ENCODE measurements around the gene STXBP3.

Gene STXBP3

GRCh38 chr1:108718927-108719655, 27.4 kb upstream of the STXBP3 start:
- CTCF ChIA-PET, result interaction anchor here (0.6 kb wide), 1 partner anchor 26 kb away, joined by 3 read pairs; no protein-coding TSS in a partner anchor
- Histone ChIP-seq H3K27me3 (replicated peaks in 2 of 5; ENCODE audit: control insufficient read depth in 4 of 5, insufficient read depth in 5 of 5, low read length in 4 of 5) (peaks cover 0 to 4% (median 0%) of the 10 kb centered on the region in 5 experiments), H3K9me3 (ENCODE audit: control extremely low read depth in 1 of 5, control insufficient read depth in 4 of 5, insufficient read depth in 2 of 5, low read depth in 1 of 5, low read length in 4 of 5) (no peaks in the 10 kb centered on the region), H3K4me3 (ENCODE audit: control insufficient read depth in 1 of 7, extremely low read depth in 1 of 7, insufficient read depth in 4 of 7, low read depth in 2 of 7, low read length in 6 of 7) (no peak overlapping the region), H3K36me3 (ENCODE audit: control insufficient read depth in 4 of 4, insufficient read depth in 4 of 4, low read length in 3 of 4) (no peaks in the 10 kb centered on the region), H3K4me1 (ENCODE audit: control extremely low read depth in 1 of 4, control insufficient read depth in 4 of 4, insufficient read depth in 4 of 4, low read length in 3 of 4) (no peaks in the 10 kb centered on the region), H3K27ac (ENCODE audit: insufficient read depth in 1 of 2, low read depth in 1 of 2, low read length in 2 of 2, poor library complexity in 1 of 2, severe bottlenecking in 2 of 2) (no peak overlapping the region)
- POLR2A ChIA-PET, result no interaction called here
- WGBS (ENCODE audit: insufficient coverage), result 100% methylated on average over 2 of the region's 6 CpGs
- DNase-seq, result no peak

GRCh38 chr1:108719656-108720435, 26.6 kb upstream of the STXBP3 start:
- Histone ChIP-seq H3K27ac (ENCODE audit: insufficient read depth in 1 of 2, low read depth in 1 of 2, low read length in 2 of 2, poor library complexity in 1 of 2, severe bottlenecking in 2 of 2) (no peak overlapping the region), H3K27me3 (replicated peaks in 2 of 5; ENCODE audit: control insufficient read depth in 4 of 5, insufficient read depth in 5 of 5, low read length in 4 of 5) (peaks cover 0 to 4% (median 0%) of the 10 kb centered on the region in 5 experiments), H3K9me3 (ENCODE audit: control extremely low read depth in 1 of 5, control insufficient read depth in 4 of 5, insufficient read depth in 2 of 5, low read depth in 1 of 5, low read length in 4 of 5) (no peaks in the 10 kb centered on the region), H3K4me1 (ENCODE audit: control extremely low read depth in 1 of 4, control insufficient read depth in 4 of 4, insufficient read depth in 4 of 4, low read length in 3 of 4) (no peaks in the 10 kb centered on the region), H3K4me3 (ENCODE audit: control insufficient read depth in 1 of 7, extremely low read depth in 1 of 7, insufficient read depth in 4 of 7, low read depth in 2 of 7, low read length in 6 of 7) (no peak overlapping the region), H3K36me3 (ENCODE audit: control insufficient read depth in 4 of 4, insufficient read depth in 4 of 4, low read length in 3 of 4) (no peaks in the 10 kb centered on the region)
- POLR2A ChIA-PET, result interaction anchor here (0.5 to 0.6 kb wide), 2 partner anchors 208 to 315 kb away, joined by 3 to 5 read pairs; no protein-coding TSS in a partner anchor
- 92% methylated on average over 7 of the region's 8 CpGs for WGBS (ENCODE audit: insufficient coverage)
- DNase-seq, result no peak
- CTCF ChIA-PET, result no interaction called here

GRCh38 chr1:108722292-108722691, 24.2 kb upstream of the STXBP3 start:
- H3K4me1 ChIP-seq (ENCODE audit: control extremely low read depth in 1 of 4, control insufficient read depth in 4 of 4, insufficient read depth in 4 of 4, low read length in 3 of 4), result no peaks in the 10 kb centered on the region
- no peak overlapping the region for H3K27ac ChIP-seq (ENCODE audit: insufficient read depth in 1 of 2, low read depth in 1 of 2, low read length in 2 of 2, poor library complexity in 1 of 2, severe bottlenecking in 2 of 2)
- ChIA-PET CTCF (interaction anchor here (1.9 kb wide), 1 partner anchor 11 kb away, joined by 5 read pairs; no protein-coding TSS in a partner anchor), POLR2A (no interaction called here)
- peaks cover 0 to 2% (median 0%) of the 10 kb centered on the region in 5 experiments for H3K27me3 ChIP-seq (replicated peaks in 2 of 5; ENCODE audit: control insufficient read depth in 4 of 5, insufficient read depth in 5 of 5, low read length in 4 of 5)
- no peak for DNase-seq
- WGBS (ENCODE audit: insufficient coverage), result 97% methylated on average over 6 of the region's 6 CpGs
- no peak overlapping the region for H3K4me3 ChIP-seq (ENCODE audit: control insufficient read depth in 1 of 7, extremely low read depth in 1 of 7, insufficient read depth in 4 of 7, low read depth in 2 of 7, low read length in 6 of 7)
- H3K36me3 ChIP-seq (ENCODE audit: control insufficient read depth in 4 of 4, insufficient read depth in 4 of 4, low read length in 3 of 4), result no peaks in the 10 kb centered on the region
- H3K9me3 ChIP-seq (ENCODE audit: control extremely low read depth in 1 of 5, control insufficient read depth in 4 of 5, insufficient read depth in 2 of 5, low read depth in 1 of 5, low read length in 4 of 5), result no peaks in the 10 kb centered on the region

GRCh38 chr1:108725906-108726305, 20.6 kb upstream of the STXBP3 start:
- H3K9me3 ChIP-seq (ENCODE audit: control extremely low read depth in 1 of 5, control insufficient read depth in 4 of 5, insufficient read depth in 2 of 5, low read depth in 1 of 5, low read length in 4 of 5), result no peaks in the 10 kb centered on the region
- CTCF ChIA-PET, result no interaction called here
- POLR2A ChIA-PET, result no interaction called here
- H3K27ac ChIP-seq (ENCODE audit: insufficient read depth in 1 of 2, low read depth in 1 of 2, low read length in 2 of 2, poor library complexity in 1 of 2, severe bottlenecking in 2 of 2), result no peak overlapping the region
- H3K4me3 ChIP-seq (ENCODE audit: control insufficient read depth in 1 of 7, extremely low read depth in 1 of 7, insufficient read depth in 4 of 7, low read depth in 2 of 7, low read length in 6 of 7), result no peak overlapping the region
- H3K36me3 ChIP-seq (ENCODE audit: control insufficient read depth in 4 of 4, insufficient read depth in 4 of 4, low read length in 3 of 4), result no peaks in the 10 kb centered on the region
- peaks cover 0 to 1% (median 0%) of the 10 kb centered on the region in 5 experiments for H3K27me3 ChIP-seq (replicated peaks in 2 of 5; ENCODE audit: control insufficient read depth in 4 of 5, insufficient read depth in 5 of 5, low read length in 4 of 5)
- no peak for DNase-seq
- H3K4me1 ChIP-seq (ENCODE audit: control extremely low read depth in 1 of 4, control insufficient read depth in 4 of 4, insufficient read depth in 4 of 4, low read length in 3 of 4), result no peaks in the 10 kb centered on the region
- no CpG with 5 or more reads among the region's 1 CpG for WGBS (ENCODE audit: insufficient coverage)

GRCh38 chr1:108728327-108728923, 18.0 kb upstream of the STXBP3 start:
- Histone ChIP-seq H3K36me3 (ENCODE audit: control insufficient read depth in 4 of 4, insufficient read depth in 4 of 4, low read length in 3 of 4) (no peaks in the 10 kb centered on the region), H3K27ac (ENCODE audit: insufficient read depth in 1 of 2, low read depth in 1 of 2, low read length in 2 of 2, poor library complexity in 1 of 2, severe bottlenecking in 2 of 2) (no peak overlapping the region), H3K27me3 (replicated peaks in 2 of 5; ENCODE audit: control insufficient read depth in 4 of 5, insufficient read depth in 5 of 5, low read length in 4 of 5) (peaks cover 0 to 1% (median 0%) of the 10 kb centered on the region in 5 experiments), H3K4me3 (ENCODE audit: control insufficient read depth in 1 of 7, extremely low read depth in 1 of 7, insufficient read depth in 4 of 7, low read depth in 2 of 7, low read length in 6 of 7) (no peak overlapping the region), H3K4me1 (ENCODE audit: control extremely low read depth in 1 of 4, control insufficient read depth in 4 of 4, insufficient read depth in 4 of 4, low read length in 3 of 4) (no peaks in the 10 kb centered on the region), H3K9me3 (ENCODE audit: control extremely low read depth in 1 of 5, control insufficient read depth in 4 of 5, insufficient read depth in 2 of 5, low read depth in 1 of 5, low read length in 4 of 5) (no peaks in the 10 kb centered on the region)
- DNase-seq, result no peak
- ChIA-PET CTCF (interaction anchor here (1.3 kb wide), 1 partner anchor 19 kb away, joined by 4 read pairs; no protein-coding TSS in a partner anchor), POLR2A (no interaction called here)
- WGBS (ENCODE audit: insufficient coverage), result 99% methylated on average over 5 of the region's 8 CpGs

- H3K27me3 ChIP-seq (replicated peaks in 2 of 5; ENCODE audit: control insufficient read depth in 4 of 5, insufficient read depth in 5 of 5, low read length in 4 of 5), result peaks cover 0 to 1% (median 0%) of the 10 kb centered on the region in 5 experiments
- no peaks in the 10 kb centered on the region for H3K36me3 ChIP-seq (ENCODE audit: control insufficient read depth in 4 of 4, insufficient read depth in 4 of 4, low read length in 3 of 4)
- no peaks in the 10 kb centered on the region for H3K9me3 ChIP-seq (ENCODE audit: control extremely low read depth in 1 of 5, control insufficient read depth in 4 of 5, insufficient read depth in 2 of 5, low read depth in 1 of 5, low read length in 4 of 5)
- WGBS (ENCODE audit: insufficient coverage), result 86% methylated on average over 1 of the region's 4 CpGs
- CTCF ChIA-PET, result interaction anchor here (0.7 kb wide), 1 partner anchor 65 kb away, joined by 3 read pairs; no protein-coding TSS in a partner anchor
- no peak overlapping the region for H3K4me3 ChIP-seq (ENCODE audit: control insufficient read depth in 1 of 7, extremely low read depth in 1 of 7, insufficient read depth in 4 of 7, low read depth in 2 of 7, low read length in 6 of 7)
- no peak for DNase-seq
- H3K4me1 ChIP-seq (ENCODE audit: control extremely low read depth in 1 of 4, control insufficient read depth in 4 of 4, insufficient read depth in 4 of 4, low read length in 3 of 4), result no peaks in the 10 kb centered on the region
- POLR2A ChIA-PET, result no interaction called here
- no peak overlapping the region for H3K27ac ChIP-seq (ENCODE audit: insufficient read depth in 1 of 2, low read depth in 1 of 2, low read length in 2 of 2, poor library complexity in 1 of 2, severe bottlenecking in 2 of 2)
These were observed 17.0 kb upstream of the STXBP3 start for GRCh38 chr1:108729481-108729880.
